ENCODE data around the gene CGB8. TPM values are rescaled to one million over a fixed set of nuclear protein-coding genes. Genes with fewer than 3 reads are reported as not detected.
"Not testable (repeated sequence)": the region's sequence is repeated elsewhere in the genome, so short reads cannot be mapped to it uniquely, and the experiment has no call there.

CGB8 gene
- total RNA-seq, 4 donors from 2014 or later = not detected

- H3K27ac ChIP-seq; intact Hi-C loops (cut with DNase I); H3K36me3 ChIP-seq; H3K9me3 ChIP-seq; H3K4me1 ChIP-seq; H3K4me3 ChIP-seq; DNase-seq: not testable (repeated sequence)
- peaks cover 0 to 11% (median 0%) of the 10 kb centered on the region in 4 donors for H3K27me3 ChIP-seq
- WGBS, 2 donors = 65 to 72% methylated on average over 2 to 4 of the region's 6 CpGs
These were observed 23.8 kb downstream of the CGB8 start for GRCh38 chr19:49025088-49025487.

GRCh38 chr19:49024233-49024632 is 24.7 kb downstream of the CGB8 start, which contains the start of gene CGB3:
CGB3 (minus strand) TSS chr19:49024333; CDS start chr19:49023971, 362 bp downstream.
- H3K4me3 ChIP-seq; H3K36me3 ChIP-seq; intact Hi-C loops (cut with DNase I); DNase-seq; H3K27ac ChIP-seq; H3K9me3 ChIP-seq: not testable (repeated sequence)
- Histone ChIP-seq H3K4me1 (peaks cover 0 to 13% (median 4%) of the 10 kb centered on the region in 3 donors), H3K27me3 (peaks cover 0 to 20% (median 0%) of the 10 kb centered on the region in 4 donors)
- WGBS, 2 donors = no CpG with 5 or more reads among the region's 15 CpGs

DNA sequence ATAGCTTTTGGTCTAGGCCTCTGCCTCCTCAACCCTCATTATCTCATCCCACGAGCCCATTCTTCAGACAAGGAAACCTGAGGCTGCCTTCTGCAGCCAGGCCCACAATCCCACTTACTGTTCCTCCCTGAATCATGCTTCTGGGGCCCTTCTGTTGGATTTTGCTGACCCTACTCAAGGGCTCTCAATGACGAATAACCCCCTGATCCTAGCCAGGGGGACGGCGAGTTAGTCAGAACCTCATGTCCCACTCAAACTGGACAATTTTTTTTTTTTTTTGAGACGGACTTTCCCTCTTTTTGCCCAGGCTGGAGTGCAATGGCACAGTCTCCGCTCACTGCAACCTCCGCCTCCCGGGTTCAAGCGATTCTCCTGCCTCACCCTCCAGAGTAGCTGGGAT is 26.8 kb downstream of the CGB8 start:
- no peak overlapping the region for H3K27ac ChIP-seq
- no peaks in the 10 kb centered on the region for H3K36me3 ChIP-seq
- no peak for DNase-seq
- no peak overlapping the region for H3K4me3 ChIP-seq
- H3K4me1 ChIP-seq = peaks cover 0 to 34% (median 20%) of the 10 kb centered on the region in 3 donors
- 88 to 89% methylated on average over 9 of the region's 9 CpGs for WGBS, 2 donors
- TF ChIP-seq, protein P1, sequence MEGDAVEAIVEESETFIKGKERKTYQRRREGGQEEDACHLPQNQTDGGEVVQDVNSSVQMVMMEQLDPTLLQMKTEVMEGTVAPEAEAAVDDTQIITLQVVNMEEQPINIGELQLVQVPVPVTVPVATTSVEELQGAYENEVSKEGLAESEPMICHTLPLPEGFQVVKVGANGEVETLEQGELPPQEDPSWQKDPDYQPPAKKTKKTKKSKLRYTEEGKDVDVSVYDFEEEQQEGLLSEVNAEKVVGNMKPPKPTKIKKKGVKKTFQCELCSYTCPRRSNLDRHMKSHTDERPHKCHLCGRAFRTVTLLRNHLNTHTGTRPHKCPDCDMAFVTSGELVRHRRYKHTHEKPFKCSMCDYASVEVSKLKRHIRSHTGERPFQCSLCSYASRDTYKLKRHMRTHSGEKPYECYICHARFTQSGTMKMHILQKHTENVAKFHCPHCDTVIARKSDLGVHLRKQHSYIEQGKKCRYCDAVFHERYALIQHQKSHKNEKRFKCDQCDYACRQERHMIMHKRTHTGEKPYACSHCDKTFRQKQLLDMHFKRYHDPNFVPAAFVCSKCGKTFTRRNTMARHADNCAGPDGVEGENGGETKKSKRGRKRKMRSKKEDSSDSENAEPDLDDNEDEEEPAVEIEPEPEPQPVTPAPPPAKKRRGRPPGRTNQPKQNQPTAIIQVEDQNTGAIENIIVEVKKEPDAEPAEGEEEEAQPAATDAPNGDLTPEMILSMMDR (IDR thresholded peaks at IDR 0.05) = no peak
- TF ChIP-seq POLR2A (IDR thresholded peaks at IDR 0.05) = no peak
- peaks cover 0 to 40% (median 0%) of the 10 kb centered on the region in 4 donors for H3K27me3 ChIP-seq
- no peaks in the 10 kb centered on the region for H3K9me3 ChIP-seq
- intact Hi-C loops (cut with DNase I) = no loop called here

DNA sequence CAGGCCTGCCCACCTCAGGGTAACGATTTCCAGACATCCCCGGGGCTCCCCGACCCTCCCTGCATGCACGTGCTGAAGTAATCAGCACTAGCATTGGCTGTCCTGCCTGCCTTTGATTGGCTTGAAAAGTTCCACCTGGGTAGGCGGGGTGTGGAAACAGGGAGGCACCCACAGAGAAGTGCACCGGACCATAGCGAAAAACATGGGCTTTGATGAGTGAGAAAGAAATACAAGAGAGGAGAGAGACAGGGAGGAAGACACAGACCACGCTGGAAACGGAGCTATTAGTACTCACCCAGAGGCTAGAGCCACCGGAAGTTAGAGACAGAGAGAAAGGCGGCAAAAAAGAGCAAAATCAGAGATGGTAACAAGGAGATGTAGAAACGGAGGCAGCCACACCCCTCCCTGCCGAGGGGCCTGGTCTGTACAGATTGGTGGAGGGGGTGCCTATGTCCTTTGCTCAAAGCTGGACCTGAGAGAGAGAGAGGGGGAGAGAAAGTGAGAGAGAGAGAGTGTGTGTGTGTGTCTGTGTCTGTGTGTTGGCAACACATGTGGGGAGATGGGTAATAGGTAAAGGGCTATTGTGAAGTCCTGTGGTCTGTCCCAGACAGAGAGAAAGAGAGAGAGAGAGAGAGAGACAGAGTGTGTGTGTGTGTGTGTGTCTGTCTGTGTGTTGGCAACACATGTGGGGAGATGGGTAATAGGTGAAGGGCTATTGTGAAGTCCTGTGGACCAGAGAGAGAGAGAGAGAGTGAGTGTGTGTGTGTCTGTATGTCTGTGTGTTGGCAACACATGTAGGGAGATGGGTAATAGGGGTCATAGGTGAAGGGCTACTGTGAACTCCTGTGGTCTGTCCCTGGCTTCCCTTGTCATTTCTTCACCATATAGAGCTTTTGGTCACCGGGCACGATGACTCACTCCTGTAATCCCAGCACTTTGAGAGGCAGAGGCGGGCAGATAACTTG is 27.7 kb downstream of the CGB8 start:
- no peak for DNase-seq
- Histone ChIP-seq H3K27ac (no peak overlapping the region), H3K4me3 (no peak overlapping the region), H3K4me1 (peaks cover 0 to 35% (median 20%) of the 10 kb centered on the region in 3 donors), H3K9me3 (no peaks in the 10 kb centered on the region), H3K36me3 (peaks cover 0 to 7% (median 2%) of the 10 kb centered on the region in 3 donors), H3K27me3 (peaks cover 0 to 41% (median 0%) of the 10 kb centered on the region in 4 donors)
- TF ChIP-seq, protein P1 (IDR thresholded peaks at IDR 0.05) = no peak
- no peak for TF ChIP-seq POLR2A (IDR thresholded peaks at IDR 0.05)
- 19 to 34% methylated on average over 12 to 13 of the region's 16 CpGs for WGBS, 2 donors
- intact Hi-C loops (cut with DNase I) = no loop called here

- peaks cover 0 to 16% (median 5%) of the 10 kb centered on the region in 3 donors for H3K36me3 ChIP-seq
- intact Hi-C loops (cut with DNase I) = no loop called here
- H3K27me3 ChIP-seq = peaks cover 0 to 38% (median 0%) of the 10 kb centered on the region in 4 donors
- no peaks in the 10 kb centered on the region for H3K9me3 ChIP-seq
- no peak overlapping the region for H3K4me3 ChIP-seq
- H3K4me1 ChIP-seq = peaks cover 0 to 35% (median 20%) of the 10 kb centered on the region in 3 donors
- H3K27ac ChIP-seq = no peak overlapping the region
- TF ChIP-seq, protein P1 (IDR thresholded peaks at IDR 0.05) = no peak
- TF ChIP-seq POLR2A (IDR thresholded peaks at IDR 0.05) = no peak
- WGBS, 2 donors = 73 to 80% methylated on average over 1 to 10 of the region's 11 CpGs
- no peak for DNase-seq
These were observed 28.6 kb downstream of the CGB8 start for GRCh38 chr19:49020342-49020741.
